Stimulated activated CD8-positive, alpha-beta memory T cell treated with anti-CD3 and anti-CD28 coated beads, Interleukin-12 subunit alpha, Interleukin-12 subunit beta, amount 100 ng/mL, for 24 hours (primary cell): Measurements from ENCODE around the gene RNU11.
"Not testable (repeated sequence)": the region's sequence is repeated elsewhere in the genome, so short reads cannot be mapped to it uniquely, and the experiment has no call there.

ENCODE experiments used
- DNase-seq: peaks from one replicate; pipeline ENCODE4 v3.0.0-alpha.2; 2020; ENCODE audit errors: extremely low read depth

The RNU11 gene

DNA sequence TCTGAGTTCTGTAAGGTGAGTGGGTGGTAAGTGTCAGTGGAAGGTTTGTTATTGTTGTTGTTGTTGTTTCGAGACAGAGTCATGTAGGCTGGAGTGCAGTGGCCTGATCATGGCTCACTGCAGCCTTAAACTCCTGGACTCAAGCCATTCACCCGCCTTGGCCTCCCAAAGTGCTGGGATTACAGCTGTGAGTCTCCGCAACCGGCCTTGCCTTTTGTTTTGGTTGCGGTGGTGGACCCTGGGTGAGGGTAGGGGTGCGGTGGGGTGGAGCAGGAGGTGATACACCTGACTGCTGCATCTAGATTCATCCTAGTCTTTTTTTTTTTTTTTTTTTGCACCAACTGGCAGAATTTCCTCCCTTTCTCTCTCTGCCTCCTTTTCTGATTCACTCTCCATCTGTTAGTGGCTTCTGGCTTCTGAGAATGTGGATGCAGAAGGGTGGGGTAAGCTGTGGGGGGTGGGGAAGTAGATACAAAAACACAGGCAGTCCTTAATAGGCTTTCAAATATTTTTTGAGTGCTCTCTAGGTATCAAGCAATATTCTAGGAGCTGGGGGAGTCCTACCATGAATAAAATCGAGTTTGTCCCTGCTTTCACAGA lies 15.6 kb downstream of the RNU11 start:
- no peak for DNase-seq

DNA sequence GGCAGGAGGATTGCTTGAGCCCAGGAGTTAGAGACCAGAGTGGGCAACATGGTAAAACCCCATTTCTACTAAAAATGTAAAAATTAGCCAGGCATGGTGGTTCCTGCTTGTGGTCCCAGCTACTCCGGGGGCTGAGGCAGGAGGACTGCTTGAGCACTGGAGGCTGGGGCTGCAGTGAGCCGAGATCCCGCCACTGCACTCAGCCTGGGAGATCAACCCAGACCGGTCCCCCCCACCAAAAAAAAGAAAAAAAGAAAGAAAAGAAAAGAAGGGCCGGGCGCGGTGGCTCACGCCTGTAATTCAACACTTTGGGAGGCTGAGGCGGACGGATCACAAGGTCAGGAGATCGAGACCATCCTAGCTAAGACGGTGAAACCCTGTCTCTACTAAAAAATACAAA lies 18.4 kb downstream of the RNU11 start:
- no peak for DNase-seq

DNA sequence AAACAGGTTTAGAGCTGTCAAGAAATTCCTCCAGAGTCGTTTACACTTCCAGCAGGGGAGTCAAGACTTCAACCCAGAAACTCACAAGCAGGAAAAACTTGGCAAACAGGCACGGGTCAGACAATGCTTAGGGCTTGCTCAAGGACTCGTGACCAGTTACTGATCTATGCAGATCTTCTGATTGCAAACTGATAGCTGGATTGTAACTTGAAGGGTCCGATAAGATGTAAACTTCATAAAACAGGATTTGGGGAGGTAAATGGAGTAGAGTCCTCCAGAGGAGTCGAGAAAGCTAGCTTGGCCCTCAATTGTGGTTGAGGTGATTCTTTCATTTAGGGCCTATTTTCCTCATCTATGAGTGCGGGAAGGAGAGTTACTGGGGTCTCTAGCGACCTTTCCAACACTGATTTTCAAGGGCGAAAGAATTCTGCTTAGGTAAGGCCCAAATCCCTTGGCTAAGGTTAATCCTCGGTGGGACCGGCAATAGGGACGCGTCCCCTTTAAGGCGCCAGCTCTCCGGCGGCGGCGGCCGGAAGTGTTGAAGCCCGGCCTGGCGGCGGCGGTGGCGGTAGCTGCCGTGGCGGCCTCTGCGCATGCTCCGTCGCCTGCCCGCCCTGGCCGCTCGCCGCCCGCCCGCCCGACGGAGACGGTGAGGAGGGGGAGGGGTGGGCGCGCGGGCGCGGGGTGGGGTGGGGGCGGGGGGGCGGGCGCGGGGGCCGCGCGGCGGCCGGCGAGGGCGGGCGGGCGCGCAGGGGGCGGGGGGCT lies 20.0 kb downstream of the RNU11 start, which contains the start of gene GMEB1:
GMEB1 (plus strand) TSS at position 594 of the 765 bp plus-strand sequence. CDS start 14,829 bp downstream, outside the sequence.
- DNase-seq: peak; percentile 70

DNA sequence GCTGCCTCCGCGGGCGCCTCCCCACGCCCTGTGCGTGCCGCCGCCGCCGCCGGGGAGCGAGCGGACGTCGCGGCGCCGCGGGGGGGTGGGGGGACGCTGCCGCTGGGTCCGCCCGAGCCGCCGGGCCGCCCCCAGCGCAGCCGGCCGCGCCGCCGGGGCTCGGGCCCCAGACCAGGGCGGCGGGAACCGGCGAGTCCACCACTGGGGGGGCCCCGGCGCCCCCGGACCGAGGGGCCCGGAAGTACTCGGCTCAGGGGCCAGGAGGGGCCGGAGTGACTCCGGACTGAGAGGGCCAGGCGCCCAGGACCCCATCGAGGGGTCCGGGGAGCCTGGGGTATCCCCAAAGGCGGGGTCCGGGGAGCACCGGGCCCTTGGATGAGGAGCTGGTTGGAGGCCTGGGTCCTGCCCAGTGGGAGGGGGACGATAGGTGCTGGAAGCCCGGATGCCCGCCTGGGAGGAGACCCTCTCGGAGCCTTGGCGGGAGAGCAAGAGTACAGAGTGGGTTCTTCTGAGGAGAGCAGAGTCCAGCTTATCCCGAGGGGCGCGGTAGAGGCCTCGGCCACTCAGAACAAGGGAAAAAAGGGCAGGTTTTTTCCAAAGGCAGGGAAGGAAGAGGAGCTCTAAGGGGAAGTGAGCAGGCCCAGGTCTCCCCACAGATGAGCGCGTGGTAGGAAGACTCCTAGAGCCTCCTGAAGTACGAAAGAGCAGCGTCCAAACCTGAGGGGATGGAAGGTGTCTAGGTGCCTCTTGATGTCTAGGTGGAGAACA lies 20.7 kb downstream of the RNU11 start:
- peak; percentile 42 for DNase-seq

DNA sequence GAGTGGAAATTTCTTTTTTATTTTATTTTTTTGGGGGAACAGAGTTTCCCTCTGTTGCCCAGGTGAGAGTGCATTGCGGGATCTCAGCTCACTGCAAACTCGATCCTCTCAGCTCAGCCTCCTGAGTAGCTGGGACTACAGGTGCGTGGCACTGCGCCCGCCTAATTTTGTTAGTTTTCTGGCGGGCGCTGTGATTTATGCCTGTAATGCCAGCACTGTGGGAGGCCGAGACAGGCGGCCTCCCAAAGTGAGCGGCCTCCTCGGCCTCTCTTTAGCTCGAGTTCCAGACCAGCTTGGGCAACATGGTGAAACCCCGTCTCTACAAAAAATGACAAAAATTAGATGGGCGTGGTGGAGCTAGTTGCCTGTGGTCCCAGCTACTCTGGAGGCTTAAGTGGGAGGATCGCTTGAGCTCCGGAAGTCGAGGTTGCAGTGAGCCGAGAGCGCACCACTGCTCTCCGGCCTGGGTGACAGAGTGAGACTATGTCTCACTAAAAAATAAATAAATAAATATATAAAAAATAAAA lies 22.9 kb downstream of the RNU11 start:
- DNase-seq: no peak

DNA sequence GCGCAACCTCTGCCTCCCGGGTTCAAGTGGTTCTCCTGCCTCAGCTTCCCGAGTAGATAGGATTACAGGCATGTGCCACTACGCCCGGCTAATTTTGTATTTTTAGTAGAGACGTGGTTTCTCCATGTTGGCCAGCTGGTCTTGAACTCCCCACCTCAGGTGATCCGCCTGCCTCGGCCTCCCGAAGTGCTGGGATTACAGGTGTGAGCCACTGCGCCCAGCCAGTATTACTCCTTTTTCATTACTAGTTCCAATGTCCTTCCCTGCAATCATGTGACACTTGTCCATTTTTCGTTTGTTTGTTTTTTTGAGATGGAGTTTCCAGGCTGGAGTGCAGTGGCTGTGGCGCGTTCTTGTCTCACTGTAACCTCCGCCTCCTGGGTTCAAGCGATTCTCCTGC lies 24.6 kb downstream of the RNU11 start:
- DNase-seq: not testable (repeated sequence)

DNA sequence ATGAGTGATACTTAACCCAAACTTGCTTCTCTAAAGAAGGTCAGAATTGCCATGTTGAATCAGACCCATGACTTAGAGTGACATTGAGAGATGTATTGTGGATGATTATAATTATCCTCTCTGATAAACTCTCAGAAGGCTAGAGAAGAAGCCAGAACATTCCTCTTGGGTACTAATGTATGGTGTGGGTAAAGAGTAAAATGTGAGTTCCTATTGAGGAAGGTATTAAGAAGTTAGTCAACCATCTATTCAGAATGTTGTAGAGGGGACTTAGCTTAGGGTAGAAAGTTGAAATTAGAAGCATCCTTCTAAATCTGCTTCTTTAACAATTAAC lies 27.5 kb downstream of the RNU11 start:
- no peak for DNase-seq

DNA sequence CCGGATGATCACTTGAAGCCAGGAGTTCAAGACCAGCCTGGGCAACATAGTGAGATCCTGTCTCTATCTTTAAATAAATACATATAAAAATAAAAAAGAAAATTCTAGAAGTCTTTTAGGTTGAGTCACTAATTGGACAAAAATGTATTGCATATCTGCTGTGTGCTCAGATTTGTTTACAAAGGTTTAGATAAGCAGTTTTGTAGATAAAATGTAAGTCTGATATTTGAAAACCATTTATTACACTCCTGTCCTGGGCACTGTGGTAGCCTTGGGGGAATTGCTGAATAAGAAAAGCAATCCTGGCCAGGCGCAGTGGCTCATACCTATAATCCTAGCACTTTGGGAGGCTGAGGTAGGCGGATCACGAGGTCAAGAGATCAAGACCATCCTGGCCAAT lies 31.8 kb downstream of the RNU11 start:
- DNase-seq: no peak

DNA sequence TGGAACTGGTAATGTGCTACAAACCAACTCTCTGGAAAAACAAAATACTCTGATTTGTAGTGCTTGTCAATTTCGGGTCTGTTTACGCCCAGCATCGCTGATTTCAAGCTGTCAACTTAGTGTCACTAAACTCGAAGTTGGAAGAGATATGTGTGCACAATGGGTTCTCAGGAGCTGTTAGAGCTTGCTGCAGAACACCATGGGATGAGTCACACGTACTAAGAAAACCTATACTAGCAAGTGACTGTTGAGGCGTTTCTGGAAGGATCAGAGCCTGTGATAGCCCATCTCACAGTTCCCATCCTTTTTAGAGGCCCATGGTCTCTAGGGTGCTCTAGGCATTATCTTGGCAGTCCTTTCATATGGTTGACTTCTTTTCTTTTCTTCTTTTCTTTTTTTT lies 34.4 kb downstream of the RNU11 start:
- DNase-seq: no peak

DNA sequence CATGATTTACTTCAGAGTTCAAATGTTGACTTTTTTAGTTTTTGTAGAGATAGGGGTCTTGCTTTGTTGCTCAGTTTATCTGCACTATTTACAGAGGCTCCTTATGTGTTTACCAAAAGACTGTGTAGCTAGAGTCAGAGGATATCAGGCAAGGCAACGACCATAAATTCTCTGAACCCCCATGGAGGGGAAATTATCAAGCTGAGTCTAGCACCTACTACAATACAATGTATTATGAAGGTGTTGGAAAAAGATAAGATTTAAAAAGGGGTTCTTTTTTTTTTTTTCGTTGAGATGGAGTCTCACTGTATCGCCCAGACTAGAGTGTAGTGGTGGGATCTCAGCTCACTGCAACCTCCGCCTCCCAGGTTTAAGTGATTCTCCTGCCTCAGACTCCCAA lies 36.5 kb downstream of the RNU11 start:
- DNase-seq: no peak

DNA sequence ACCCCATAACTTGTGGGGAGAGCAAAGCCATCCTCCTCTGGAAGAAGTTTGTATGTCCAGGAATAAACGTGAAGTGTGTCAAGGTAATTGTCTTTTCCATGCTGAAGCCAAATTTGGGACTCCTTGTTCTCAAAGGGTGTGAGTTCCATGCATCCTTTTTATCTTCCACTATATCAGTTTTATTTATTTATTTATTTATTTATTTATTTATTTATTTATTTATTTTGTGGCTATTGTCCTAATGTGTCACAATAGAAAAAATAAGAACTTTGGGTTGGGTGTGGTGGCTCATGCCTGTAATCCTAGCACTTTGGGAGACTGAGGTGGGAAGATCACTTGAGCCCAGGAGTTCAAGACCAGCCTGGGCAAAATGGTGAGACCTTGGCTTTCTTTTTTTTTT lies 43.2 kb downstream of the RNU11 start:
- not testable (repeated sequence) for DNase-seq
